Activated naive CD8-positive, alpha-beta T cell treated with anti-CD3 and anti-CD28 coated beads, Interleukin-2, amount 50 U/mL, for 24 hours (primary cell): ENCODE results near the gene DDIAS.
"Not testable (repeated sequence)": the region's sequence is repeated elsewhere in the genome, so short reads cannot be mapped to it uniquely, and the experiment has no call there.

Source experiments
- ATAC-seq: fragments of 150-1000 bp; cut with Tn5 transposase; one replicate; pipeline ENCODE4 v1.10.0; 2021
- DNase-seq: peaks from one replicate; pipeline ENCODE4 v3.0.0; 2021
- H3K27ac Mint-ChIP-seq: one replicate; pipeline ENCODE4 v1.8.0; 2021; ENCODE audit warnings: mild to moderate bottlenecking, mixed read lengths
- H3K27me3 Mint-ChIP-seq: one replicate; pipeline ENCODE4 v1.8.0; 2021; ENCODE audit warnings: mixed read lengths
- H3K36me3 Mint-ChIP-seq: one replicate; pipeline ENCODE4 v1.8.0; 2021; ENCODE audit warnings: low read depth, mixed read lengths
- H3K4me1 Mint-ChIP-seq: one replicate; pipeline ENCODE4 v1.8.0; 2021; ENCODE audit warnings: mixed read lengths
- H3K4me3 Mint-ChIP-seq: one replicate; pipeline ENCODE4 v1.8.0; 2021; ENCODE audit warnings: mild to moderate bottlenecking, moderate library complexity, mixed read lengths
- H3K9me3 Mint-ChIP-seq: one replicate; pipeline ENCODE4 v1.8.0; 2021; ENCODE audit warnings: mixed read lengths

The DDIAS gene

GRCh38 chr11:82950502-82950901 is 49.0 kb downstream of the DDIAS start:
- H3K9me3 Mint-ChIP-seq, result peaks cover 23% of the 10 kb centered on the region
- not testable (repeated sequence) for H3K4me3 Mint-ChIP-seq, H3K27ac Mint-ChIP-seq, H3K27me3 Mint-ChIP-seq, DNase-seq, ATAC-seq, H3K4me1 Mint-ChIP-seq
- peaks cover 29% of the 10 kb centered on the region for H3K36me3 Mint-ChIP-seq

GRCh38 chr11:82955736-82956453 is 54.4 kb downstream of the DDIAS start:
- peak overlapping the region; percentile 32 for H3K27ac Mint-ChIP-seq
- H3K4me1 Mint-ChIP-seq, result peaks cover 56% of the 10 kb centered on the region
- not testable (repeated sequence) for ATAC-seq, H3K27me3 Mint-ChIP-seq, H3K4me3 Mint-ChIP-seq
- peaks cover 33% of the 10 kb centered on the region for H3K9me3 Mint-ChIP-seq
- H3K36me3 Mint-ChIP-seq, result peaks cover 40% of the 10 kb centered on the region
- peak; percentile 68 for DNase-seq

DNA sequence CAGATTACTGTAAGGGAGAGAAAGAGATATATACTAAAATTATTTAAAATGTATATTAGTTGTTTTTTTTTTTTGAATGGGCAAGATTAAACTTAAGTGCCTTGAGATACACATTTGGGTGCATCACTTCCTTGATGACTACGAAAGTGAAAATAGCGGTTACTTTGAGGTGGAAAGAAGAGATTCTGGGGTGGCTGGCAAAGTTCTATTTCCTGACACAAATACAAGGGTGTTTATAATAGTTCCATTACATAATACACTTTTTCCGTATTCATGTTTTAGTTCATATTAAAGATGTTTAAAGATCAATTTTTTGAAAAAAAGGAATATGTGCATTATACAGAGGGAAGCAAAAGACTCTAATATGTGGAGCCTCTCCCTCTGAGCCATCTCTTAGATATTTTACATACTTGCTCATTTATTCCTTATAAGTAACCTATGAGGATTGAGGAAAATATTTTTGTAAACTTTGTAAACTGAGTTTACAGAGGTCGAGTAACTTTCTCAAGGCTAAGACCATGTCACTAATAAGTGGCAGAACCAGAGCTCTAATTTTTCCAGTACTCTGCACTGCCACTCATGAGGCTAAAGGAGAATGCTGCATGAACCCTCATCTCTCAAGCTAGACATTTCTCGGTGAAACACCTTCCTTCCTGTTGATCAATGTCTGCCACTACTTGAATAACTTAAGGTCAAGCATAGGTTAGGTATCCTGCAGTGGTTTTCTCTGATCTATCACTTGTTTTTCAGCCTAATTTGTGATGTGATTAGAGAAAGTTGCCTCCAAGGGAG is 58.6 kb downstream of the DDIAS start:
- peaks cover 2% of the 10 kb centered on the region for H3K27me3 Mint-ChIP-seq
- peak overlapping the region; percentile 38 for H3K4me3 Mint-ChIP-seq
- H3K27ac Mint-ChIP-seq, result peak overlapping the region; percentile 86
- H3K36me3 Mint-ChIP-seq, result peaks cover 14% of the 10 kb centered on the region
- no peak for DNase-seq
- peaks cover 83% of the 10 kb centered on the region for H3K4me1 Mint-ChIP-seq
- peaks cover 18% of the 10 kb centered on the region for H3K9me3 Mint-ChIP-seq
- peak; percentile 92 for ATAC-seq

GRCh38 chr11:82960779-82961143 is 59.2 kb downstream of the DDIAS start:
- peak overlapping the region; percentile 38 for H3K4me3 Mint-ChIP-seq
- H3K9me3 Mint-ChIP-seq, result peaks cover 14% of the 10 kb centered on the region
- DNase-seq (no peak), ATAC-seq (no peak)
- H3K27me3 Mint-ChIP-seq, result peaks cover 2% of the 10 kb centered on the region
- peaks cover 83% of the 10 kb centered on the region for H3K4me1 Mint-ChIP-seq
- H3K36me3 Mint-ChIP-seq, result peaks cover 12% of the 10 kb centered on the region
- H3K27ac Mint-ChIP-seq, result peak overlapping the region; percentile 86

DNA sequence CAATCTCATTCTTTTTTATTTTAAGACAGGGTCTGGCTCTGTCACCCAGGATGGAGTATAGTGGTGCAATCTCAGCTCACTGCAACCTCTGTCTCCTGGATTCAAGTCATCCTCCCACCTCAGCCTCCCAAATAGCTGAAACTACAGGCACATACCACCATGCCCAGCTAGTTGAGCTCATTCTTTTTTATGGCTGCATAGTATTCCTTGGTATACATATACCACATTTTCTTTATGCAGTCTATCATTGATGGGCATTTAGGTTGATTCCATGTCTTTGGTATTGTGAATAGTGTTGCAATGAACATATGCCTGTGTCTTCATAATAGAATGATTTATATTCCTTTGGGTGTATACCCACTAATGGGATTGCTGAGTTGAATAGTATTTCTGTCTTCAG is 60.5 kb downstream of the DDIAS start:
- H3K4me1 Mint-ChIP-seq, result peaks cover 77% of the 10 kb centered on the region
- ATAC-seq, DNase-seq, H3K4me3 Mint-ChIP-seq, H3K27ac Mint-ChIP-seq, H3K9me3 Mint-ChIP-seq, H3K36me3 Mint-ChIP-seq, H3K27me3 Mint-ChIP-seq: not testable (repeated sequence)

DNA sequence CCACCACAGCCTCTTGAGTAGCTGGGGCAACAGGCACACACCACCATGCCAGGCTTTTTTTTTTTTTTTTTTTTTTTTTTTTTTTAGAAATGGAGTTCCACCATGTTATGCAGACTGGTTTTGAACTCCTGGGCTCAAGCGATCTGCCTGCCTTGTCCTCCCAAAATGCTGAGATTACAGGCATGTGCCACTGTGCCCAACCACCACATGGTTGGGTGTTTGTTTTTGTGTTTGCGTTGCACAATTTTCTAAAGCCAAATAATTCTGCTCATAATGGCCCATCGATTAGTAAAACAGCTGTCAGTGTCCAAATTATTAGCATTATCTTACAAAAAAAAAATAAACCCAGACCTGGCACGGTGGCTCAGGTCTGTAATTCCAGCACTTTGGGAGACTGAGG is 65.8 kb downstream of the DDIAS start:
- peaks cover 3% of the 10 kb centered on the region for H3K9me3 Mint-ChIP-seq
- peaks cover 64% of the 10 kb centered on the region for H3K4me1 Mint-ChIP-seq
- H3K36me3 Mint-ChIP-seq, result no peaks in the 10 kb centered on the region
- ATAC-seq (no peak), DNase-seq (no peak)
- no peak overlapping the region for H3K27ac Mint-ChIP-seq
- H3K4me3 Mint-ChIP-seq, result no peak overlapping the region
- no peaks in the 10 kb centered on the region for H3K27me3 Mint-ChIP-seq

DNA sequence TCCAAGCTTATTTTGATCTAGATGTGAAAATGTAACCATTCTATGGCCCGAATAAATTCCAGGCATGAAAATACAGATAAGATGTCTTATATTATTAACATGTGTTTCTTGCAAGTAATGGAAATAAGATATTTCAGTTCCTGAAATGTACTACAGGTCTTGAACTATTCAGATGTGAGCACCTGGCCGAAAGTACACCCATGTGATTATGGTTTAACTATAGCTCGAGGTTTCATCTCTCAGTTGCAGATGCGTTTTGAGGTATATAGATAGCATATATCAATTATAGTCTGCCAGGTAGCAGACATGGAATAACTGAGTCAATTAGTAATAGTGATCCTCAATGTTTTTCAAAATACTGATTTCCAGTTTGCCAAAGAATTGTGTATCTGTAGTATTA is 68.3 kb downstream of the DDIAS start:
- Mint-ChIP-seq H3K27ac (no peak overlapping the region), H3K9me3 (no peaks in the 10 kb centered on the region), H3K4me3 (no peak overlapping the region), H3K36me3 (no peaks in the 10 kb centered on the region), H3K27me3 (no peaks in the 10 kb centered on the region), H3K4me1 (peaks cover 54% of the 10 kb centered on the region)
- DNase-seq, result no peak
- ATAC-seq, result peak; percentile 55

GRCh38 chr11:82970507-82971083 is 69.1 kb downstream of the DDIAS start:
- not testable (repeated sequence) for H3K4me3 Mint-ChIP-seq, DNase-seq, H3K36me3 Mint-ChIP-seq

GRCh38 chr11:82971519-82971946 is 70.0 kb downstream of the DDIAS start:
- DNase-seq (peak; percentile 52), ATAC-seq (peak; percentile 67)
- not testable (repeated sequence) for H3K36me3 Mint-ChIP-seq, H3K27me3 Mint-ChIP-seq, H3K9me3 Mint-ChIP-seq
- H3K27ac Mint-ChIP-seq, result peak overlapping the region; percentile 60
- H3K4me3 Mint-ChIP-seq, result peak overlapping the region; percentile 71
- H3K4me1 Mint-ChIP-seq, result peaks cover 48% of the 10 kb centered on the region

More at GRCh38 chr11:82970507-82971083, 69.1 kb downstream of the DDIAS start:
- not testable (repeated sequence) for H3K27ac Mint-ChIP-seq, H3K27me3 Mint-ChIP-seq, ATAC-seq, H3K9me3 Mint-ChIP-seq
- H3K4me1 Mint-ChIP-seq, result peaks cover 50% of the 10 kb centered on the region

- Mint-ChIP-seq H3K4me3 (peak overlapping the region; percentile 71), H3K4me1 (peaks cover 50% of the 10 kb centered on the region), H3K27ac (peak overlapping the region; percentile 60), H3K9me3 (no peaks in the 10 kb centered on the region), H3K36me3 (peaks cover 4% of the 10 kb centered on the region), H3K27me3 (no peaks in the 10 kb centered on the region)
- ATAC-seq (no peak), DNase-seq (no peak)
Measured at GRCh38 chr11:82972103-82972502, 70.6 kb downstream of the DDIAS start.

DNA sequence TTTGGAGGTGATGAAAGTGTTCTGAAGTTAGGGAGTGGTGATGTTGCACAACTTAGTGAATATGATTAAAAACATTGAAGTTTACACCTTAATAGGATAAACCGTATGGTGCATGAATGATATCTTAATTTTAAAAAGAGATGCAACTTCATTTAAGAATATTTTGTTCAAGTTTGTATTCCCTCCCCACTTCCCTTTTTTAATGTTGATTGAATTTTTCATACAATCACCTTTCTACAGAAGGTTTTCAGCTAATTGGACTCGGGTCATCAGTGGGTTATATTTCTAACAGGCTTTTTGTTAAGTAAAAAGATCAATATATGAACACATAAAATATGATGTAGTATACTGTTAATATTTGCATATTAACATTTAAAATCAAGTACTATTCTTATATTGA is 72.6 kb downstream of the DDIAS start:
- Mint-ChIP-seq H3K27me3 (no peaks in the 10 kb centered on the region), H3K27ac (no peak overlapping the region), H3K36me3 (peaks cover 8% of the 10 kb centered on the region), H3K4me3 (no peak overlapping the region), H3K4me1 (peaks cover 65% of the 10 kb centered on the region), H3K9me3 (no peaks in the 10 kb centered on the region)
- no peak for ATAC-seq
- no peak for DNase-seq

DNA sequence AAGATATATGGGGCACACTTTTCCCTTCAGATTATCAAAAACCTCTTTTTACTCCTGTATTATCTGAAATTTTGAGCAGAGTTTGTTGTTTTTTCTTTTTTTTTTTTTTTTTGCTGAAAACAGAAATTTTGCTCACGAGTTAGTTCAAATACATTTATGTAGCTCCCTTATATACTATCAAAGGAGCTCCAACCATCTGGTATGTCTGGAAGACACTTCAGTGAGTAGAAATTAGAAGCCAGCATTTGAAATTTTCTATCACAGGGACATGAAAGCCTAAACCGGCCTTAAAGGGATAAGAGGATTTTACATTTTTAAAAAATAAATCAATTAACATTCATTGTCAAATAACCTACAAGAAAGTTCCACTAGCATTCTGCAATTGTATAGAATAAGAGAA is 73.3 kb downstream of the DDIAS start:
- peaks cover 11% of the 10 kb centered on the region for H3K36me3 Mint-ChIP-seq
- no peaks in the 10 kb centered on the region for H3K27me3 Mint-ChIP-seq
- ATAC-seq (no peak), DNase-seq (no peak)
- H3K4me3 Mint-ChIP-seq, result no peak overlapping the region
- peaks cover 65% of the 10 kb centered on the region for H3K4me1 Mint-ChIP-seq
- no peak overlapping the region for H3K27ac Mint-ChIP-seq
- H3K9me3 Mint-ChIP-seq, result no peaks in the 10 kb centered on the region

GRCh38 chr11:82975882-82976281 is 74.3 kb downstream of the DDIAS start:
- Mint-ChIP-seq H3K36me3 (peaks cover 13% of the 10 kb centered on the region), H3K4me3 (no peak overlapping the region), H3K9me3 (no peaks in the 10 kb centered on the region), H3K27ac (no peak overlapping the region), H3K4me1 (peaks cover 71% of the 10 kb centered on the region), H3K27me3 (no peaks in the 10 kb centered on the region)
- DNase-seq (no peak), ATAC-seq (no peak)

- Mint-ChIP-seq H3K4me3 (no peak overlapping the region), H3K36me3 (peaks cover 22% of the 10 kb centered on the region), H3K27ac (no peak overlapping the region), H3K27me3 (no peaks in the 10 kb centered on the region), H3K4me1 (peaks cover 67% of the 10 kb centered on the region), H3K9me3 (no peaks in the 10 kb centered on the region)
- DNase-seq, result no peak
- ATAC-seq, result no peak
Measured at GRCh38 chr11:82976786-82977185, 75.2 kb downstream of the DDIAS start.
